Measurements from ENCODE around the gene TSPEAR. TPM values are rescaled to one million over a fixed set of nuclear protein-coding genes. Genes with fewer than 3 reads are reported as not detected.

Gene TSPEAR
- total RNA-seq, 2 donors from 2014 or later, result 1.5 to 6.0 TPM

- H3K27me3 Mint-ChIP-seq (ENCODE audit: insufficient read depth), result no peaks in the 10 kb centered on the region
- no peak overlapping the region for H3K4me3 Mint-ChIP-seq
- Histone ChIP-seq H3K27me3 (ENCODE audit: control insufficient read depth, insufficient read depth, low read length, poor library complexity, severe bottlenecking) (no peaks in the 10 kb centered on the region), H3K4me1 (ENCODE audit: control insufficient read depth, insufficient read depth, low read length) (no peaks in the 10 kb centered on the region), H3K27ac (ENCODE audit: low read depth, low read length) (no peak overlapping the region), H3K9ac (ENCODE audit: extremely low read depth, low read length, poor library complexity, severe bottlenecking) (no peak overlapping the region), H3K4me3 (ENCODE audit: low read length) (no peak overlapping the region), H3K36me3 (ENCODE audit: control insufficient read depth, insufficient read depth, low read length) (no peaks in the 10 kb centered on the region), H3K9me3 (ENCODE audit: control insufficient read depth, low read length) (no peaks in the 10 kb centered on the region)
- TF ChIP-seq CTCF (conservative IDR thresholded peaks at IDR 0.05), result no peak
- no peak for DNase-seq
- H3K9me3 Mint-ChIP-seq, result no peaks in the 10 kb centered on the region
- no peaks in the 10 kb centered on the region for H3K36me3 Mint-ChIP-seq (ENCODE audit: low read depth)
- H3K4me1 Mint-ChIP-seq, result no peaks in the 10 kb centered on the region
- WGBS, 2 experiments (ENCODE audit: insufficient coverage in 1 of 2, insufficient read length in 1 of 2), result 90 to 95% methylated on average over 7 of the region's 7 CpGs
- H3K27ac Mint-ChIP-seq, result no peak overlapping the region
These were observed 181.0 kb downstream of the TSPEAR start for GRCh38 chr21:44530221-44530902.

GRCh38 chr21:44529503-44530125 lies 181.8 kb downstream of the TSPEAR start:
- peak; percentile 39 for DNase-seq
- no peak overlapping the region for H3K4me3 Mint-ChIP-seq
- H3K27me3 ChIP-seq (ENCODE audit: control insufficient read depth, insufficient read depth, low read length, poor library complexity, severe bottlenecking), result no peaks in the 10 kb centered on the region
- no peaks in the 10 kb centered on the region for H3K36me3 Mint-ChIP-seq (ENCODE audit: low read depth)
- no peak overlapping the region for H3K27ac Mint-ChIP-seq
- H3K9me3 Mint-ChIP-seq, result no peaks in the 10 kb centered on the region
- no peak overlapping the region for H3K27ac ChIP-seq (ENCODE audit: low read depth, low read length)
- 91 to 97% methylated on average over 18 to 23 of the region's 23 CpGs for whole genome bisulfite sequencing, 2 experiments (ENCODE audit: insufficient coverage in 1 of 2, insufficient read length in 1 of 2)
- H3K9ac ChIP-seq (ENCODE audit: extremely low read depth, low read length, poor library complexity, severe bottlenecking), result no peak overlapping the region
- no peak overlapping the region for H3K4me3 ChIP-seq (ENCODE audit: low read length)
- H3K4me1 ChIP-seq (ENCODE audit: control insufficient read depth, insufficient read depth, low read length), result no peaks in the 10 kb centered on the region
- TF ChIP-seq CTCF (conservative IDR thresholded peaks at IDR 0.05), result no peak
- no peaks in the 10 kb centered on the region for H3K27me3 Mint-ChIP-seq (ENCODE audit: insufficient read depth)
- H3K9me3 ChIP-seq (ENCODE audit: control insufficient read depth, low read length), result peaks cover under 1% of the 10 kb centered on the region
- no peaks in the 10 kb centered on the region for H3K36me3 ChIP-seq (ENCODE audit: control insufficient read depth, insufficient read depth, low read length)
- H3K4me1 Mint-ChIP-seq, result no peaks in the 10 kb centered on the region

GRCh38 chr21:44529011-44529421 lies 182.4 kb downstream of the TSPEAR start:
- no peaks in the 10 kb centered on the region for H3K36me3 Mint-ChIP-seq (ENCODE audit: low read depth)
- no peak for TF ChIP-seq CTCF (conservative IDR thresholded peaks at IDR 0.05)
- Histone ChIP-seq H3K27me3 (ENCODE audit: control insufficient read depth, insufficient read depth, low read length, poor library complexity, severe bottlenecking) (no peaks in the 10 kb centered on the region), H3K4me1 (ENCODE audit: control insufficient read depth, insufficient read depth, low read length) (no peaks in the 10 kb centered on the region), H3K4me3 (ENCODE audit: low read length) (no peak overlapping the region), H3K27ac (ENCODE audit: low read depth, low read length) (no peak overlapping the region), H3K9me3 (ENCODE audit: control insufficient read depth, low read length) (peaks cover 6% of the 10 kb centered on the region), H3K9ac (ENCODE audit: extremely low read depth, low read length, poor library complexity, severe bottlenecking) (no peak overlapping the region), H3K36me3 (ENCODE audit: control insufficient read depth, insufficient read depth, low read length) (no peaks in the 10 kb centered on the region)
- H3K9me3 Mint-ChIP-seq, result no peaks in the 10 kb centered on the region
- DNase-seq, result no peak
- H3K4me3 Mint-ChIP-seq, result no peak overlapping the region
- no peak overlapping the region for H3K27ac Mint-ChIP-seq
- WGBS, 2 experiments (ENCODE audit: insufficient coverage in 1 of 2, insufficient read length in 1 of 2), result 94 to 95% methylated on average over 12 to 15 of the region's 17 CpGs
- no peaks in the 10 kb centered on the region for H3K27me3 Mint-ChIP-seq (ENCODE audit: insufficient read depth)
- H3K4me1 Mint-ChIP-seq, result no peaks in the 10 kb centered on the region

All from endodermal cell (in vitro differentiated cells).